Measurements from ENCODE around the gene TMEM217. TPM values are rescaled to one million over a fixed set of nuclear protein-coding genes. Genes with fewer than 3 reads are reported as not detected.
A peak's percentile ranks its signal among the peaks of the same experiment; 100 is the strongest.

TMEM217 gene
- total and polyA plus RNA-seq, 2 of the 4 experiments (the other 2 are of a cell fraction) = 1.4 to 3.5 TPM

DNA sequence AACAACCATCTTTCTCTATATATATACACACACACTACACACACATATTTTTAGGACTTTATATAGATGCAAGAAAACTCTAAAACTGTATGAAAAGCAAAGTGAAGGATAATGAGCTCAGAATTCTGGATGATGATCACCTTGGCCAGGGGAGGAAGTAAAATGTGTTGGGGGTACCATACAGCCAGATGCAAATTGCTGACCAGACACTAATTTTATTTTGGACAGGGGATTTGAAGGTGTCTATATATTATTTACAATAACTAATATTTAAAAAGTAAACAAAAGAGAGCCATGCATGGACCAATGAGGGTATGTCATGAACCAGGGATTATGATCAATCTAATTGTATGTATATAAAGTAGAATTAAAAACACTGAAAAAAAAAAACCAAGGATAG lies 20.2 kb downstream of the TMEM217 start:
- POLR2A ChIA-PET (ENCODE audit: unreplicated experiment) = no interaction called here
- no peak overlapping the region for H2BK20ac ChIP-seq (ENCODE audit: low read depth, low read length)
- H2BK15ac ChIP-seq (ENCODE audit: low read depth, low read length) = no peak overlapping the region
- no peak overlapping the region for H3K27ac ChIP-seq (ENCODE audit: insufficient read depth, low read length)
- no peak overlapping the region for H3K4me3 ChIP-seq (ENCODE audit: insufficient read depth, low read depth, low read length)
- no peak overlapping the region for H2AFZ ChIP-seq (replicated peaks; ENCODE audit: low read length, poor library complexity)
- no peak overlapping the region for H4K5ac ChIP-seq (ENCODE audit: low read depth, low read length)
- H3K9me1 ChIP-seq (ENCODE audit: insufficient read depth, low read length) = peaks cover 12% of the 10 kb centered on the region
- H2AK9ac ChIP-seq (replicated peaks; ENCODE audit: low read depth, low read length, poor library complexity) = no peak overlapping the region
- H3K9ac ChIP-seq (ENCODE audit: low read depth, low read length) = no peak overlapping the region
- no peaks in the 10 kb centered on the region for H3K27me3 ChIP-seq (ENCODE audit: control insufficient read depth, insufficient read depth, low read length)
- peaks cover 0 to 4% of the 10 kb centered on the region in 2 experiments; a peak in 1 of 4 replicates for H3K79me1 ChIP-seq (ENCODE audit: low read depth in 1 of 2, low read length in 2 of 2)
- ATAC-seq (ENCODE audit: low read depth) (no peak), DNase-seq (no peak)
- H4K91ac ChIP-seq (ENCODE audit: insufficient read depth, low read depth, low read length) = no peak overlapping the region
- BruUV-seq (replicated peaks) = no TSS peak
- CTCF ChIA-PET = interaction anchor here (0.6 kb wide), 1 partner anchor 41 kb away, joined by 3 read pairs; no protein-coding TSS in a partner anchor
- no peak overlapping the region for H3K14ac ChIP-seq (replicated peaks; ENCODE audit: low read depth, low read length)
- no peak overlapping the region for H2BK5ac ChIP-seq (ENCODE audit: low read depth, low read length, poor library complexity, severe bottlenecking)
- H3K36me3 ChIP-seq (ENCODE audit: control insufficient read depth, insufficient read depth, low read length) = no peaks in the 10 kb centered on the region
- no peak overlapping the region for H3K4me2 ChIP-seq (ENCODE audit: low read depth, low read length)
- no peaks in the 10 kb centered on the region for H3K9me3 ChIP-seq (ENCODE audit: control insufficient read depth, insufficient read depth, low read length)
- no peak overlapping the region for H4K8ac ChIP-seq (ENCODE audit: low read depth in 2 of 2, low read length in 2 of 2)
- no peak overlapping the region; the same call in 1 of the 2 replicates for H2BK120ac ChIP-seq (ENCODE audit: low read depth, low read length)
- intact Hi-C loops (cut with micrococcal nuclease) = no loop called here
- no peak overlapping the region for H2AK5ac ChIP-seq (ENCODE audit: low read depth, low read length)
- no peak overlapping the region for H3K18ac ChIP-seq (ENCODE audit: low read depth, low read length)
- no peak for TF ChIP-seq RAD21 (IDR thresholded peaks at IDR 0.05; ENCODE audit: low read length)
- TF ChIP-seq MAFK (IDR thresholded peaks at IDR 0.05; ENCODE audit: low read depth, low read length) = peak; percentile 93
- TF ChIP-seq SMC3 (IDR thresholded peaks at IDR 0.05; ENCODE audit: low read depth, low read length) = no peak
- no peak for TF ChIP-seq BHLHE40 (IDR thresholded peaks at IDR 0.05; ENCODE audit: low read depth, low read length)
- TF ChIP-seq, protein P1, sequence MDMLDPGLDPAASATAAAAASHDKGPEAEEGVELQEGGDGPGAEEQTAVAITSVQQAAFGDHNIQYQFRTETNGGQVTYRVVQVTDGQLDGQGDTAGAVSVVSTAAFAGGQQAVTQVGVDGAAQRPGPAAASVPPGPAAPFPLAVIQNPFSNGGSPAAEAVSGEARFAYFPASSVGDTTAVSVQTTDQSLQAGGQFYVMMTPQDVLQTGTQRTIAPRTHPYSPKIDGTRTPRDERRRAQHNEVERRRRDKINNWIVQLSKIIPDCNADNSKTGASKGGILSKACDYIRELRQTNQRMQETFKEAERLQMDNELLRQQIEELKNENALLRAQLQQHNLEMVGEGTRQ (IDR thresholded peaks at IDR 0.05; ENCODE audit: low read depth, low read length) = no peak
- TF ChIP-seq, protein P2, sequence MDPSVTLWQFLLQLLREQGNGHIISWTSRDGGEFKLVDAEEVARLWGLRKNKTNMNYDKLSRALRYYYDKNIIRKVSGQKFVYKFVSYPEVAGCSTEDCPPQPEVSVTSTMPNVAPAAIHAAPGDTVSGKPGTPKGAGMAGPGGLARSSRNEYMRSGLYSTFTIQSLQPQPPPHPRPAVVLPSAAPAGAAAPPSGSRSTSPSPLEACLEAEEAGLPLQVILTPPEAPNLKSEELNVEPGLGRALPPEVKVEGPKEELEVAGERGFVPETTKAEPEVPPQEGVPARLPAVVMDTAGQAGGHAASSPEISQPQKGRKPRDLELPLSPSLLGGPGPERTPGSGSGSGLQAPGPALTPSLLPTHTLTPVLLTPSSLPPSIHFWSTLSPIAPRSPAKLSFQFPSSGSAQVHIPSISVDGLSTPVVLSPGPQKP (IDR thresholded peaks at IDR 0.05; ENCODE audit: borderline replicate concordance, low read depth, low read length) = no peak
- TF ChIP-seq, protein P3, sequence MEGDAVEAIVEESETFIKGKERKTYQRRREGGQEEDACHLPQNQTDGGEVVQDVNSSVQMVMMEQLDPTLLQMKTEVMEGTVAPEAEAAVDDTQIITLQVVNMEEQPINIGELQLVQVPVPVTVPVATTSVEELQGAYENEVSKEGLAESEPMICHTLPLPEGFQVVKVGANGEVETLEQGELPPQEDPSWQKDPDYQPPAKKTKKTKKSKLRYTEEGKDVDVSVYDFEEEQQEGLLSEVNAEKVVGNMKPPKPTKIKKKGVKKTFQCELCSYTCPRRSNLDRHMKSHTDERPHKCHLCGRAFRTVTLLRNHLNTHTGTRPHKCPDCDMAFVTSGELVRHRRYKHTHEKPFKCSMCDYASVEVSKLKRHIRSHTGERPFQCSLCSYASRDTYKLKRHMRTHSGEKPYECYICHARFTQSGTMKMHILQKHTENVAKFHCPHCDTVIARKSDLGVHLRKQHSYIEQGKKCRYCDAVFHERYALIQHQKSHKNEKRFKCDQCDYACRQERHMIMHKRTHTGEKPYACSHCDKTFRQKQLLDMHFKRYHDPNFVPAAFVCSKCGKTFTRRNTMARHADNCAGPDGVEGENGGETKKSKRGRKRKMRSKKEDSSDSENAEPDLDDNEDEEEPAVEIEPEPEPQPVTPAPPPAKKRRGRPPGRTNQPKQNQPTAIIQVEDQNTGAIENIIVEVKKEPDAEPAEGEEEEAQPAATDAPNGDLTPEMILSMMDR (conservative IDR thresholded peaks at IDR 0.05; ENCODE audit: low read depth, low read length) = no peak
- no peak for TF ChIP-seq CEBPB (IDR thresholded peaks at IDR 0.05; ENCODE audit: low read depth, low read length)
- H3K23ac ChIP-seq (ENCODE audit: low read depth, low read length) = no peak overlapping the region
- in situ Hi-C loops (cut with MboI; ENCODE audit: low sequenced_read_pairs) = no loop called here
- no peak overlapping the region for H3K4ac ChIP-seq (ENCODE audit: low read depth, low read length)
- peaks cover 19% of the 10 kb centered on the region for H3K4me1 ChIP-seq (ENCODE audit: control insufficient read depth, insufficient read depth, low read length)
- dilution Hi-C loops (cut with HindIII; ENCODE audit: low sequenced_read_pairs, unreplicated experiment) = no loop called here
- no peak overlapping the region for H3K56ac ChIP-seq (ENCODE audit: extremely low read depth, insufficient read depth, low read length)
- H4K20me1 ChIP-seq (ENCODE audit: insufficient read depth, low read length) = no peaks in the 10 kb centered on the region; the same call in 1 of the 2 replicates

All from IMR-90 (cell line).